GM12892 (cell line): Measurements from ENCODE around the gene AKT1S1.

Experiments used
- DNase-seq: peaks from one replicate; pipeline ENCODE4 v3.0.0; 2011; ENCODE audit not compliant: insufficient read length
- FAIRE-seq: peaks from 2 replicates; lab custom pipeline; 2011; peaks lifted over from hg19 to GRCh38; lab: Jason Lieb, UNC
- POLR2A ChIP-seq: IDR thresholded peaks from 2 replicates; pipeline ENCODE4 v1.6.1; 2011; ENCODE audit warnings: low read depth, low read length, control low read depth
- POLR2AphosphoS5 ChIP-seq: IDR thresholded peaks from 2 replicates; pipeline ENCODE4 v1.6.1; 2011; ENCODE audit warnings: low read depth, low read length, control low read depth
- TAF1 ChIP-seq: IDR thresholded peaks from 2 replicates; pipeline ENCODE4 v1.6.1; 2011; ENCODE audit warnings: low read depth, mild to moderate bottlenecking, control low read depth, low read length, borderline replicate concordance

The AKT1S1 gene

DNA sequence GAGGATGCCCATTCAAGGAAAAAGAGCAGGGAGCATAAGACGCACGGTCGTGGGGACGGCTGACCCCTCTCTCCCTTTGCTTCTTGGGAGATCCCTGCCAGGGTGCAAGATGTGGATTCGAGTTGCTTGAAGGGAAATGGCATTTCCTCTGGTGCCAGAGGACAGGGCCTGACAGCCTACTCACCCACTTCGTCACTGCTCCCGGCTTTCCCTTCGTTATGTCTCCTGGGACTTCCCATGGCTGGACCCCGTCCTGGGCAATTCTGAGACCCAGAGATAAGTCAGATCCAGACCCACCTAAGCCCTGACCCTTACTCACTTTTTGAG is 1.6 kb upstream of the AKT1S1 start:
- FAIRE-seq (no peak), DNase-seq (no peak)
- TF ChIP-seq POLR2AphosphoS5 (no peak), POLR2A (no peak), TAF1 (no peak)

DNA sequence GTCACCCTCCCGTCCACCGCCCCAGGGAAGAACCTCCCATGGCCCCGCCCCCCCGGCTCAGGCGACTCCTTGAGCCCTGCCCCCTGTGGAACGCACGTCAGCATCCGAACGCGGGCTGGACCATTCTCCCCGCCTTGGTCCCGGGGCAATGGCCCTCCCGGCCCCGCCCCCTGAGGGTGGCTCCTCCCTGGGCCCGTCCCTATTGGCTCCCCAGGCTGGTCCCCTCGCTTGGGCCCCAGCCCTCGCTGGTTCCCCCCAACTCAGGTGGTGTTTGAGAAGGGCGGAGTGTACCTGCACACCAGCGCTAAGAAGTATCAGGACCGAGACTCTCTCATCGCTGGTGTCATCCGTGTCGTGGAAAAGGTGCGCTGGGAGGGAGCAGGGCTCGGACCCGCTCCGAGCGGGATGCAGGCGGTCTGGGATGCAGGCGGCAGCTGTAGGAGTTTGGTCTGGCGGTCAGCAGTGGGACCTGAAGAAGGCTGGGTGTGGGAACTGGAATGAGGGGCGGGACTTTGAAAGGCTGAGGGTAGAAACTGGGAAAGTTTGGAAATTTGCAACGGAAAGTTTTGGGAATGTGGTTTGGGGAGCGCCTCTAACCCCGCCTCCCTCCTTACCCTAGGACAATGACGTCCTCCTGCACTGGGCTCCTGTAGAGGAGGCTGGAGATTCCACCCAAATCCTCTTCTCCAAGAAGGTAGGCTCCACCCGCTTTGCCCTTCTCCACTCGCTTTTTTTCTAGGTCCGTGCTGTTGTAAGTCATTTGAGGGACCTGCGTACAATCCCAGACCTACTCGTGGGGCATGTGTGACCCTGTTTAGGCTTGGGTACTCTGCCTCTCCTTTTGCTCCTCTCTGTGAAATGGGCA is 956 bp upstream of the AKT1S1 start:
- peak; percentile 99 for DNase-seq
- TF ChIP-seq POLR2A, result peak; percentile 15
- TF ChIP-seq POLR2AphosphoS5, result no peak
- FAIRE-seq, result no peak

DNA sequence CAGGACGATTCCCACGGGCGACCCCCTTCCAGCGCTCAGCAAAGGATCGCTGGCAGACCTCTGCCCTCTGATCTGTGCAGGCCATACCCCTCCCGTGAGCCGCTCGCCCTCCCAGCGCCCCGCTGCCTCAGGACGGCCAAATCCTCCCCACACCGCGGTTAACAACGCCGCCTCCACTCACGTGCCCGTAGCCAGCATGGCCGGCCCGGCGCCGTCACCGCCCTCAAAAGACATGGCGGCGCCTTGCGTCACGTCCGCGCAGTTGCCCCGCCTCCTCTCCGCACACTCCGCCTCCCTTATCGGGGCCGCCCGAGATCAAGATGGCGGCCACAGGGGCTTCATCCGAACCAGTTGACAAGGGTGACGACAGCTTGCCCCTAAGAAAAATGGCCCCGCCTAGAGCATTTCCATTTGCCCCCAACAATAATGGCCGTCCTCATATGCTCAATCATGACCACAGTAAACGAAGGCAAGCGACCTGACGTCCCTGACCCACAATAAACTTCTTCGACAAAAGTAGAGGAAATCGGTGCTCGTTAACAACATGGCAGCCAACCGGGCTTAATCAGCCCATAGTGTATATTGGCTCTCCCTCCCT is 634 bp downstream of the AKT1S1 start:
- FAIRE-seq, result no peak
- no peak for DNase-seq
- TF ChIP-seq POLR2AphosphoS5 (peak; percentile 35; the same call in 1 of the 2 replicates), TAF1 (0 out of 2 replicates have a peak, but pooled peaks have one; percentile 56), POLR2A (peak; percentile 74)

DNA sequence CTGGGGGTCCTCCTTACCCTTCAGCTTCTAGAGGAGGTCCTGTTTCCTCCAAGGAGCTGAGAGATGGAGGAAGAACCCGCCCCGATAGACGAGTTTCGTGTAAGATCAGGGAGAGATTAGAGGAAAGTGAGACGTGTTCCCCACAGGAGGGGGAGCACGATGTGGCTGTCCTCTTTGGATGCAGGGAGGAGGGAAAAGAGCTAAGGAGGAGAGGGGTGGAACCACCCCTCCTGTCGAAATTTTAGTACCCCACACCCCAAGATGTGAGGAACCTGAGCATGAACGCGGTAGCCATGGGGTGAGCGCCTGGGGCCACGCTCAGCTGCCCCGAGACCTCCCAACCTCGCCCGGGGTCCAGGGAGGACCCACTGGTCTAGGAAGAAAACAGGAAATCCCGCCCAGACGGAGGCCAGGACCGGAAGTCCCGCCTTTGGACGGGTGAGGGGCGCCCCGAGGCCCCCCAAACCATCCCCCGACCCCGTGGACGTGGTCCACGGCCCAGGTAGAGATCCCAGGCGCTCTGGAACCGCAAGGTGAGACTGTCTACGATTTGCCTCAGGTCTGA is 1.2 kb downstream of the AKT1S1 start:
- no peak for DNase-seq

DNA sequence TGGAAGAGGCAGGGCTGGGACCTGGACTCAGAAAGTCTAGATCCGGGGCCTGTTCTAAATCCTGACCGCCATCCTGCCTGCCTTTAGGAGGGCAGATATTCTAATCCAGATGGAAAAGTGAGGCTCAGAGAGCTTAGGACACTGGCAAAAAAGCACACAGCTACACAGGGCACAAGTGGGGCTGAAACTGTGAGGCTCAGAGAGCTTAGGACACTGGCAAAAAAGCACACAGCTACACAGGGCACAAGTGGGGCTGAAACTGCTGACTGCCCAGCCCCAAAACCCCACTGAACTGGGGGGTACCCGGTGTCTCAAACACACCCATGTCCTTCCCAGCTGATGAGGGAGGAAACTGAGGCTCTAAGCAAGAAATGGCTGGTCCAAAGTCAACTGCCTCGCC is 2.0 kb downstream of the AKT1S1 start:
- no peak for FAIRE-seq
- TF ChIP-seq POLR2AphosphoS5, result no peak
- no peak for TF ChIP-seq POLR2A
- TF ChIP-seq TAF1, result no peak
- DNase-seq, result no peak

More for the DNA sequence above, 1.2 kb downstream of the AKT1S1 start:
- TF ChIP-seq POLR2A (no peak), POLR2AphosphoS5 (no peak), TAF1 (no peak)
- FAIRE-seq, result no peak

DNA sequence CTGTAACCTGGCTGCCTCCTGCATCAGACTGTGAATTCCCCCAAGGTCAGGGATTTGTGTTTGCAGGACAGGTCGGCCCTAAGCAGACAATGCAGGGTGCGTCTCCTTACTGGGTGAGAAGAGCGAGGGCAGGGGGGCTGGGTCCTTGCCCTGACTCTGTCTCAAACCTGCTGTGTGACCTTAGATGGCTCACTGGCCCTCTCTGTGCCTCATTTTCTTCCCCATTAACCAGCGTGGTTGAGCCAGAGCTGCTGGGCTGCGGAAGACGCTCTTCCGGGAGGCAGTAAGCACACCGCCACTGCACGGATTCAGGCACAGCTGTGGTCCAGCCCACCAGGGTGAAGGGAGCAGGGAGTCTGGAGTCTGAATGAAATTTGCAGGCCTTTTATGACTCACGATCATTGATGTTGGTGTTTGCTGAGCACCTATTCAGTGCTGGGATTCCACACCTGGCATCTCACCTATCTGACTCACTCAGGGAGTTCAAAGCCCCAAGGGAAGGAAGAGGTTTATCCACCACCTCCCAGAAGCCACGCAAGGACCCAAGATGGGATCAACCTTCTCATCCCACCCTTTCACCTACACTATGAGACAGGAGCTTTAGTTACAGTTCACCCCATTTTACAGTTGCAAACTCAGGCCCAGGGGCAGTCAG is 2.5 kb downstream of the AKT1S1 start:
- DNase-seq (no peak), FAIRE-seq (no peak)
- TF ChIP-seq POLR2A, result no peak
- no peak for TF ChIP-seq TAF1
- no peak for TF ChIP-seq POLR2AphosphoS5

DNA sequence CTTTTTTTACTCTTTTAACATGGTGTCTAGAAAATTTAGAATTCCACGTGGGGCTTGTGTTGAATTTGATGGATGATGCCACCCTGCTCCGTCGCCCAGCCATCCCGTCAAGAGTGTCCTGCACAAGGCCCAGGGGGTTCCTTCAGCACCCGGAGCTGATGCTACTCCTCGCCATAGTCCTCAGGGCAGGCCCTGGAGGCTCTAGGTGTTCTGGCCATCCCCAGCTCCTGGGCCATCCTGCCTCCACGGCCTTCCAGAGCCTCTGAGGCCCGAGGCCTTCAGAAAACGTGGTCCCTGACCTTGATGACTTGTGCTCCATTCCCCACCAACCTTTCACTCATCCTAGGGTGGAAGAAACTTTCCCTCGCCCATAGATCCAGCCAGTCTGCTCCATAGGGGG is 3.3 kb downstream of the AKT1S1 start:
- FAIRE-seq (no peak), DNase-seq (no peak)
- TF ChIP-seq POLR2AphosphoS5, result no peak
- no peak for TF ChIP-seq TAF1
- no peak for TF ChIP-seq POLR2A

DNA sequence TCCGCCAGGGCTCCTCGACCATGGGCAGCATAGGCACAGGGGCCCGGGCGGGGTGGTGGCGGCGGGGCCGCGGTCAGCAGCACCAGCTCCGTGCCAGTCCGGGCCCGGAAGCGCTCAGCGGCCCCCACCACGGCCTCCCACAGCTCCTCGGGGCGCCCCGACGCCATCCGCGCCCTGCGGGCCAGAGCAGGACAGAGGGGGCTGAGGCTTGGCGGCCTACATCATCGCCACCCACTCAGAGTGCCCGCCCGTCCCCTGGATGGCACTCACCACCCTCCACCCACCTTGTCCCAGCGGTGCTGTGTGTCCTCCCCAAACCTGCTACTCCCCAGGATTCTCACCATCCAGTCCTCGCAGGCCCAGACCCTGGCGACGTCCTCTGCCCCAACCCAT is 4.0 kb downstream of the AKT1S1 start:
- DNase-seq, result no peak
- TF ChIP-seq POLR2AphosphoS5, result no peak
- no peak for TF ChIP-seq TAF1
- TF ChIP-seq POLR2A, result no peak
- no peak for FAIRE-seq

DNA sequence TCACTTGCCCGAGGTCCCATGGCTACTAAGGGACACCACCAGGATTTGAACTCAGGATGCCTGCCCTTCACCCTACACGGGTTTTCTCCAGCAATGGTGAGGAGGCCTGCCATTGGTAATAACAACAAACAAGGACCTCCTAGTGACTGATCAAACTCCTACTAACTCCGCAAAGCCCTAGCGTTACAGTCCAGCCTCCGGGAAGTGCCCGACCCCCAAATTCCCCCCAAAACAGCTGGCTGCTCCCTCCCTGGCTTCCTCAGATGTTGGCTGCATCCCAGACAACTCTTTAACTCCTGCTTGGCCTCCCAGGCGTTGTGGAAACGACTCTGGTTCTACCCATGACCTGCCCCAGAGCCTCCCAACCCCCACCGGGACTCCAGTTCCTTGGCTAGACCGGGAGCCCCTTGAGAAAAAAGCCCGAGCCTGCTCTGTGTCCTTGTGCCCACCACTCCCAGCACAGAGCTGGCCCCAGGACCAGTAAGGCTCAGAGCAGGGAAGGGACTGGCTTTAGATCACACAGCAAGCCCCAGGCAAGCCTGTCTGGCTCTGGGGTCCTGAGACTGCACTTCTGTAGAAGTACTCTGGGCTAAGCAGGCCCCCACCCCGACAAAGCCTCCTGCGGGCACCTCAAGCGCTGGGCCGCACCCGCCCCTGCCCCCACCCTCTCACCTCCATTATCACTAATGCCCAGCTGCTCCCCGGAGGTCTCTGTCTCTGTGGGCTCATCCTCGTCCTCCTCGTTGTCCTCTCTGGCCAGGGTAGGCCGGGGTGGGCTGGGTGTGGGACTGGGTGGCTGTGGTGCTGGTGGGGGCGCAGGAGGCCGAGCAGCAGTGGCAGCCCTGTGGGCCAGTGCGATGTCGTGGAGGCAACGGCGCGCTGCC is 4.7 kb downstream of the AKT1S1 start:
- DNase-seq, result no peak
- TF ChIP-seq TAF1 (no peak), POLR2A (no peak), POLR2AphosphoS5 (no peak)
- no peak for FAIRE-seq

DNA sequence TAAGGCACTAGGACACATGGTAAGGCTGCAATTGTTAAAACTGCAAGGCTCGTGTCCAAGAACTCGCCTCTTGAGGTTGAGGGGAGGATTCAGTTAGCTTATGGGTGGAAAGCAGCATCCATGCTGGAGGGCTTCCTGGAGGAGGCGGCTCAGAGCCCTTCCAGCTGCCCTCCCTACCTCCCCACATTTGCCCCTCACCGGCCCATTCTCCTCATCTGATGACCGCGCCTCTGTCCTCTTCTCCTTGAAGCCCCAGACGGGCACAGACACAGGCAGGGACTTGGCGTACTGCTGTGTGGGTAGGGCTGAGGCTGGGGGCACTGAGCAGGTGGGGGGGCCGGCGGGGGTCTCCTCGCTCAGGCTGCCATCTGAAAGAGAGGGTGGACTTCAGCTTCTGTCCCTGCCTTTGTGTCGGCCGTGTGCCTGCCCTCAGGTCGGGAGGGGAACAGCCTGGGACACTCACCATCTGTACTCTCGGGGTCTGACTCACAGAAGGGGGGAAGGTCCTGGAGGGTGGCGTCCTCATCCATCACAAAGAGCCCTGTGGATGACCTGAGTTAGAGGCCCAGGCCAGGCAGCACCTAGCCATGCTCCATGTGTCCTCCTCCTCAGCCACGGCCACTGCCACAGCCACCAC is 5.7 kb downstream of the AKT1S1 start:
- no peak for DNase-seq
- FAIRE-seq, result no peak
- TF ChIP-seq POLR2A (no peak), TAF1 (no peak), POLR2AphosphoS5 (no peak)
